Hematopoietic multipotent progenitor cell treated with erythropoietin and hydrocortisone succinate and interleukin-3 and kit ligand, for 15 days (in vitro differentiated cells): ENCODE measurements around the gene CAMK2B.

Experiments used
- DNase-seq: peaks from one replicate; pipeline ENCODE4 v3.0.0-alpha.2; 2015; ENCODE audit warnings: low spot score

CAMK2B gene

GRCh38 chr7:44274623-44274975 is 50.8 kb downstream of the CAMK2B start:
- no peak for DNase-seq

GRCh38 chr7:44273681-44274622 is 51.4 kb downstream of the CAMK2B start:
- no peak for DNase-seq

GRCh38 chr7:44272981-44273380 is 52.4 kb downstream of the CAMK2B start:
- DNase-seq: no peak

GRCh38 chr7:44272456-44272855 is 52.9 kb downstream of the CAMK2B start:
- DNase-seq: no peak

- no peak for DNase-seq
Measured at GRCh38 chr7:44269943-44270493, 55.4 kb downstream of the CAMK2B start.

GRCh38 chr7:44269417-44269816 is 56.0 kb downstream of the CAMK2B start:
- no peak for DNase-seq

- DNase-seq: no peak
Measured at GRCh38 chr7:44268671-44269070, 56.7 kb downstream of the CAMK2B start.

- no peak for DNase-seq
Measured at GRCh38 chr7:44267719-44268421, 57.5 kb downstream of the CAMK2B start.

GRCh38 chr7:44267178-44267577 is 58.2 kb downstream of the CAMK2B start:
- DNase-seq: no peak

- no peak for DNase-seq
Measured at GRCh38 chr7:44266526-44266925, 58.9 kb downstream of the CAMK2B start.

GRCh38 chr7:44265728-44266127 is 59.7 kb downstream of the CAMK2B start:
- DNase-seq: no peak

- no peak for DNase-seq
Measured at GRCh38 chr7:44264221-44264931, 61.0 kb downstream of the CAMK2B start.

GRCh38 chr7:44263326-44264082 is 61.9 kb downstream of the CAMK2B start:
- DNase-seq: no peak

- no peak for DNase-seq
Measured at GRCh38 chr7:44262031-44262430, 63.4 kb downstream of the CAMK2B start.

GRCh38 chr7:44261240-44261639 is 64.2 kb downstream of the CAMK2B start:
- no peak for DNase-seq

- no peak for DNase-seq
Measured at GRCh38 chr7:44259547-44260457, 65.6 kb downstream of the CAMK2B start.

- DNase-seq: no peak
Measured at GRCh38 chr7:44258865-44259546, 66.4 kb downstream of the CAMK2B start.

- DNase-seq: no peak
Measured at GRCh38 chr7:44258423-44258760, 67.0 kb downstream of the CAMK2B start.

GRCh38 chr7:44257618-44258422 is 67.6 kb downstream of the CAMK2B start:
- no peak for DNase-seq
